ENCODE measurements around the gene CD3D.

DNA sequence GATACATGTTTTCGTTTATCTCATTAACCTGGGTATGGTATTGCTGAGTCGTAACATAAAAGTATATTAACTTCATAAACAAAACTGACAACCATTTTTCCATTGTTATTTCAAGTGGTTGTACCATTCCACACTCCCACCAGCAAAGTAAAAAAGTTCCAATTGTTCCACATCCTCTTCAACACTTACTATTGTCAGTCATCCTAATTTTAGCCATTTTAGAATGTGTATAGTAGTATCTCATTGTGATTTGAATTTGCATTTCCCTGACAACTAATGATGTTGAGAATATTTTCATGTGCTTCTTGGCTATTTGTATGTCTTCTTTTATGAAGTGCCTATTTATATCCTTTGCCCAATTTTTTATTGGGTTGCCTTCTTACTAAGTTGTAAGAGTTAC is 48.5 kb downstream of the CD3D start:
- no peak for TF ChIP-seq POLR2AphosphoS5 (IDR thresholded peaks at IDR 0.05)
- TF ChIP-seq, protein P1, sequence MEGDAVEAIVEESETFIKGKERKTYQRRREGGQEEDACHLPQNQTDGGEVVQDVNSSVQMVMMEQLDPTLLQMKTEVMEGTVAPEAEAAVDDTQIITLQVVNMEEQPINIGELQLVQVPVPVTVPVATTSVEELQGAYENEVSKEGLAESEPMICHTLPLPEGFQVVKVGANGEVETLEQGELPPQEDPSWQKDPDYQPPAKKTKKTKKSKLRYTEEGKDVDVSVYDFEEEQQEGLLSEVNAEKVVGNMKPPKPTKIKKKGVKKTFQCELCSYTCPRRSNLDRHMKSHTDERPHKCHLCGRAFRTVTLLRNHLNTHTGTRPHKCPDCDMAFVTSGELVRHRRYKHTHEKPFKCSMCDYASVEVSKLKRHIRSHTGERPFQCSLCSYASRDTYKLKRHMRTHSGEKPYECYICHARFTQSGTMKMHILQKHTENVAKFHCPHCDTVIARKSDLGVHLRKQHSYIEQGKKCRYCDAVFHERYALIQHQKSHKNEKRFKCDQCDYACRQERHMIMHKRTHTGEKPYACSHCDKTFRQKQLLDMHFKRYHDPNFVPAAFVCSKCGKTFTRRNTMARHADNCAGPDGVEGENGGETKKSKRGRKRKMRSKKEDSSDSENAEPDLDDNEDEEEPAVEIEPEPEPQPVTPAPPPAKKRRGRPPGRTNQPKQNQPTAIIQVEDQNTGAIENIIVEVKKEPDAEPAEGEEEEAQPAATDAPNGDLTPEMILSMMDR (IDR thresholded peaks at IDR 0.05) = no peak
